Stimulated activated CD4-positive, alpha-beta T cell treated with anti-CD3 and anti-CD28 coated beads, Interleukin-15, amount 100 ng/mL, for 1 hour (primary cell): ENCODE measurements around the gene TCL1B.
"Not testable (repeated sequence)": the region's sequence is repeated elsewhere in the genome, so short reads cannot be mapped to it uniquely, and the experiment has no call there.

Experiments used
- DNase-seq, 2 donors: peaks; one replicate each; pipeline ENCODE4 v3.0.0-alpha.2; 2020; ENCODE audit warnings: low read depth in 1 of 2, low spot score in 1 of 2

TCL1B gene, protein sequence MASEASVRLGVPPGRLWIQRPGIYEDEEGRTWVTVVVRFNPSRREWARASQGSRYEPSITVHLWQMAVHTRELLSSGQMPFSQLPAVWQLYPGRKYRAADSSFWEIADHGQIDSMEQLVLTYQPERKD

DNA sequence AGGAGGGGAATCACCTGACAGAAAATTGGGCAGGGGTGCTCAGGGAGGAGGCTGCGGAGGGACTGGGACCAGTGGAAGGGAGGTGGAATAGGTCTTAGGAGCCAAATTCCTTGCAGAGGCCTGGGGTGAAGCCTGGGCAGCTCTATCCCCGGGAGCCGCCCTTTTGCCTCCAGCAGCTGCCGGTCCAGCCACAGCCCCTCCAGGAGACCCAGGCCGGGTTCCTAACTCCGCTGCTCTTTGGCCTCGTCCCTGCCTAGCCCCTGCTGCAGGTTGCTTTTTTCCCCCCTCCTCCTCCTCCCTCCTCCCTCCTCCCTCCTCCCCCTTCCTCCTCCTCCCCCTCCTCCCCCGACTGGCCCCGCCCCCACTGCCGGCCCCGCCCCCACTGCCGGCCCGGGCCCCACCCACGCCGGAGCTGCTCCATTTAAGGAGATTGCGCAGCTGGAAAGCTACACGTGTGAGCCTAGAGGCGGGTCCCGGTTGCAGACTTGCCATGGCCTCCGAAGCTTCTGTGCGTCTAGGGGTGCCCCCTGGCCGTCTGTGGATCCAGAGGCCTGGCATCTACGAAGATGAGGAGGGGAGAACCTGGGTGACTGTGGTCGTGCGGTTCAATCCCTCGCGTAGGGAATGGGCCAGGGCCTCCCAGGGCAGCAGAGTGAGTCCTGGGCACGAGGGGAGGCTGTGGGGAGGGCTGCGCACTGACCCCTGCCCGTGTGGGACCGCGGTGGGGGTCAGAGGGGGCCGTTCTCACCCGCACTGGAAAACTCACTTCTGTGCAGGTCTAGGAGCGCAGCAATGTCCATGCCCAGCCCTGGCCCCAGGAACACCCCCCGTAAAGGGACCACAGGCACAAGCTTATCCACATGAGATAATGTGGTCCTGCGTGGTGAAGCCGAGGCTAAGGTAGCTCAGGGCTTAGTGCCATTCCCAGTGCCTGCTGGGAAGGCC is at the start of gene TCL1B:
Gene TCL1B (plus strand): TSS at position 449 of the 945 bp plus-strand sequence. CDS start 42 bp downstream, at position 491.
- no peak for DNase-seq

DNA sequence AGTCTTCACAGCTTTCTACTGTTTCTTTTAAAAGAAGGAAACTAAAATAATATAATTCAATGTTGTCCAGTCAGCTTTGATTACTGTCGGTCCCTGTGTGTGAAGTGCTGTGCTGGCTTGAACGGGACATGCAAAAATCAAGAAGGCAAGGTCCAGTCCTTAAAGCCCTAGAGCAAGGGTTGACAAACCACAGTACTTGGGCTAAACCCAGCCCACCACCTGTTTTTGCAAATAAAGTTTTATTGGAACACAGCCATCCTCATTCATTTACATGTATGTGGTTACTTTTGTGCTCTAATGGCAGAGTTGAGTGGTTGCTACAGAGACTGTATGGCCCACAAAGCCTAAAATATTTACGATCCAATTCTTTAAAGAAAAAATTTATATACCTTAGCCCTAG is 41.2 kb upstream of the TCL1B start:
- no peak for DNase-seq

DNA sequence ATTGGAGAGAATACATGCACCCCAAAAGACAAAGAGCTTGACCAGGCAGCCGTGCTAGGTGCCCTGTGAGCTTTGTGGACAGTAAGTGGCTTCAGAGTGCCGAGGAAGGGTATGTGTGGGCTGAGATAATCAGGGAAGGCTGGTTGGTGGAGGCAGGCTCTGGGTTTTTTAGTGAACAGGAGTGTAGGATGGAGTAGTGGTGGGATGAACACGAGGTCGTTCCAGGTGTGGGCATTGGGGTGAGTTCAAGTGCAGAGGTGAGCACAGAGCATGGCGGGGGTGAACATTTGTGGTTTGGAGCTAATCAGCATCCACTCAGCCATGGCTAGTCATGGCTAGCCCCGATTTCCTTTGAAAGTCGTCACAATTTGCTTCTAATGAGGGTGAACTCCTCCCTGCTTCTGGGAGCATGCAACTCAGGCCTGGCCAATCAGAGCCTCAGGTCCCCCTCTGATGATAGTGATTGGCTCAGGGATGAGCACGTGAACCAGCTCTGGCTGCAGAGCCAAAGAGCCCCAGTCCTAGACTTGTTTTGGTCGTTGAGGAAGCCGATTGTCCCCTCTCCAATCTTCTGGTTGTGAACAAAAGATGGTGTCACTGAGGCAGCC is 40.7 kb upstream of the TCL1B start:
- DNase-seq = no peak

DNA sequence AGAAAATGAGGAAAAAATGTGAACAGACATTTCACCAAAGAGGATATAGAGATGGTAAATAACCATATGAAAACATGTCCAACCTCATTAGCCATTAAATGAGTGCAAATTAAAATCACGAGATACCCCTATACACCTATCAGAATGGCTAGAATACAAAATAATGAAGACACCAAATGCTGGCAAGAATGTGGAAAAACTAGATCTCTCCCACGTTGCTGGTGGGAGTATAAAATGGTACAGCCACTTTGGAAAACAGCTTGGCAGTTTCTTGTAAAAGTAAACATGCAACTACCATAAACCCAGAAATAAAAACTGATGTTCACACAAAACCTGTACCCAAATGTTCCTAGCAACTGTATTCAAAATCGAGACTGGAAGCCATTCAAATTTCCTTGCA is 38.3 kb upstream of the TCL1B start:
- no peak for DNase-seq

DNA sequence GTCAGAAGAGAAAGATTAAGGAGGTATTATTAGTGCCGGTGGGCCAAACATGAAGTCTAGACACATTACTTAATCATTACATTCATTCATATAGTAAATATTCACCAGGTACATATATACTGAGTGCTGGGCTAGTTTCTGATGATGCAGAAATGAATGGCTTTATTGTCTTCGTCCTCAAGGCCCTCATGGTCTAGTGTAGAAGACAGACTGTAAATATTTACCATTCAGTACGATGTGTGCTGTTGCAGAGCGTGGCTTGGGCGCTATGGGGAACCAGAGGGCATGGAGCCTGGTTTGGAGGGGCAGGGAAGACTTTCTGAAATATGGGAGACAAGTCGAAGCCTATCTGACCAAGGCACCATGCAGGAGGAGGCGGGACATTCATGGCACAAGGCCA is 37.0 kb upstream of the TCL1B start:
- DNase-seq = no peak

DNA sequence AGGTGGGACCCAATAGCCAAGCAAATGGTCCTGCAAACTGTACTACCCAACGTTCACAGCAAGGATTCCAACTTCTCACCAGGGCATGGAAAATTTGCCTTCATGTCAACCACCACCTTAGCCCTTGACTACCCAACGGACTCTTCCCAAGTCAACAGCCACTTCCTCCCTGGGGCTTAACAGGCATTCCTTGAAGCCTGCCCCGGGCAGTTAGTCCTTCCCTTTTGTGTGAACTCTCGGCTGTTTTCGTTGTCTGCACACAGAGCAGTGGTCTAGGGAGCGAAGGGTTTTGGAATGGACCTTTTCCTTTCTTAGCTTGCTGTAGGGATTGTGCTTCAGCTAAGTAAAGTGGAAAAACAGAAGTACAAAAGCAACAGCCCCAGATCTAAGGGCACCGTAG is 35.2 kb upstream of the TCL1B start:
- DNase-seq = no peak

DNA sequence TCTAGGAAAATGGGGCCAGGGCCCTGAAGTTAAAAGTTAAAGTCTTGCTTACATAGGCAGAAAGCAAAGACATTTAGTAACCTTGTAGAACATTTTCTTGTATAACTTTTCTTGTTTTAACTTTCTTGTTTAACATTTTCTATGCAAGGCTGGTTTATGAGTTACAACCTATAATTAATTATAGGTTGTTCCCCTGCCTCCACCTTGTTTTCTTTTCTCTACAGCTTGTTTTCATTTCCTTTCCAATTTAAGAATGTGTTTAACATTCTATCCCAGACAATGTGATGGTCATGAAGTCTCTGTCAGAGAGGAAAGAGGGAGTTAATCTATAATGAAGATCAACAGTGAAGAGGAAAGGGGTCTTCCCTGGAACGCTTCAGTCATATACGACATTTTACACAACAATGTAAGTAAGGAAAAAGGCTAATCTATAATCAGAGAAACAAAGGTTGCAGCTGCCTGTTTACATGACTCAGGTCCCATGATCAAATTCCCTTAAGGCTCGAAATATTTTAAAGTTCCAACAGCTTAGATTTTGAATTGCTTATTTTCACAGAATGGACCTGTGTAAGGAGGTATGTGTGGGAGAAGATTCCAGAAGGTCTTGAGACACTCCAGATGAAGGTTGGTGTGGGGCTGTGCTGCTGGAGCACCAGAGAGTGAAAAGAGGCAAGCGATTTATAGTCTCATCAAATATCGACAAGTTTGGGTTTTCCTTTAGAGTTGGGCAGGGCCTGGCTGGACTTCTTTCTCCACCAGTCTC is 34.2 kb upstream of the TCL1B start:
- DNase-seq = no peak

DNA sequence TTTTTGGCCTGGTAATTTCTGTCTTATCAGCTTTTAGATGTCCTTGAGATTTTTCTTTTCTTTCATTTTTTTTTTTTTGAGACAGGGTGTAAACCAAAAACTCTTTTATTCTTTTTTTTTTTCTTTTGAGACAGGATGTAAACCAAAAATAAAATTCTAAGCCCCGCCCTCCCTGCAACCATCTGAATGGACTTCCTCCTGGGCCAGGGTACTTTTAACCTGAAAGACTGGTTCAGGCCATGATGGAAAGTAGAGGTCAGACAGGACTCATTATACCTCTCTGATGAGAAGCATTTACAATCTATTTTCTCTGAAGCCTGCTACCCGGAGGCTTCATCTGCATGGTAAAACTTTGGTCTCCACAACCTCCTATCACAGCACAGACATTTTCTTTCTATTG is 33.5 kb upstream of the TCL1B start:
- DNase-seq = no peak

DNA sequence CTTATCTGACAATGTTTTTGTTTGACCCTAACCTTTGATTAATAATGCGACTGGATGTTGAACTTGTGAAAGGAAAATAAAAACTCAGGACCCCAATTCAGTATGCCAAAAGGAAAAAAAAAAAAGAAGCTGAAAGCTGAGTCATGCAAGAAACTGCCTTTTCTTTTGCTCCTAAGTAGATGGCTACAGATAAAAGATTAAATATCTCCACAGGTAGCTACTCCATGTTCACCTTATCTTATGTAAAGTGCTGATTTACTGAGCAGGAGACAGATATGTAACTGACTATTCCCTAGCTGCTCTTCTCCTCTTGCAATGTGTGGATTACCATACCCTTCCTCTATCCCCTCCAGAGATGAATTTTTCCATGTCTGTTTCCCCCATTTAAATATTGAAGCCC is 30.8 kb upstream of the TCL1B start:
- no peak for DNase-seq

DNA sequence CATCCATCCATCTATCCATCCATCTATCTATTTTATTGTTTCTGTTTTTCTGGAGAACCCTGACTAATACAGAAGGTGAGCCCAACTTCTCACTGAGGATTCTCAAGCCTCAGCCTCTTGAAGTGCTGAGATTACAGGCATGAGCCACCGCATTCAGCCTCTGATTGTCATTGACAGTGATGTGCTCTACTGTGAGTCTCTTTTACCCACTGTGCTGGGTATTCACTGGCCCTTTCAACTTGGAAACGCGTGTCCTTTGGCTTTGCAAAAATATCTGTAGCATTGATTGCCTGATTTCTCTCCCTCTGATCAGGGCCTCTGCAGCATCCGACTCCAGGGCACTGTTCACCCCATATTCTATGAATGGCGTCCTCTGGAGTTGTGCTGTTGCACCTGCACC is 29.6 kb upstream of the TCL1B start:
- DNase-seq = no peak

DNA sequence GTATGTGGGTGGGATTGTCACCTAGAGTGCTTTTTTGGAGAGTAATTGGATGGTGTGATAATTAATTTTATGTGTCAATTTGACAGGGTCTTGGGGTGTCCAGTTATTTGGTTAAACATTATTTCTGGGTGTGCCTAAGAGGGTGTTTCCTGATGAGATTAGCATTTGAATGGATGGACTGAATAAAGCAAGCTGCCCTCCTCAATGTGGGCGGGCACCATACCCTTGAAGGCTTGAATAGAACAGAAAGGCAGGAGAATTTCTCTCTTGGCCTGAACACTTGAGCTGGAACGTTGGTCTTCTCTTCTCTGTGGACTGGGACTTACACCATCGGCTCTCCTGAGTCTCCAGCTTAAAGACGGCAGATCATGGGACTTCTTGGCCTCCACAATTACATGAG is 28.8 kb upstream of the TCL1B start:
- DNase-seq = no peak

DNA sequence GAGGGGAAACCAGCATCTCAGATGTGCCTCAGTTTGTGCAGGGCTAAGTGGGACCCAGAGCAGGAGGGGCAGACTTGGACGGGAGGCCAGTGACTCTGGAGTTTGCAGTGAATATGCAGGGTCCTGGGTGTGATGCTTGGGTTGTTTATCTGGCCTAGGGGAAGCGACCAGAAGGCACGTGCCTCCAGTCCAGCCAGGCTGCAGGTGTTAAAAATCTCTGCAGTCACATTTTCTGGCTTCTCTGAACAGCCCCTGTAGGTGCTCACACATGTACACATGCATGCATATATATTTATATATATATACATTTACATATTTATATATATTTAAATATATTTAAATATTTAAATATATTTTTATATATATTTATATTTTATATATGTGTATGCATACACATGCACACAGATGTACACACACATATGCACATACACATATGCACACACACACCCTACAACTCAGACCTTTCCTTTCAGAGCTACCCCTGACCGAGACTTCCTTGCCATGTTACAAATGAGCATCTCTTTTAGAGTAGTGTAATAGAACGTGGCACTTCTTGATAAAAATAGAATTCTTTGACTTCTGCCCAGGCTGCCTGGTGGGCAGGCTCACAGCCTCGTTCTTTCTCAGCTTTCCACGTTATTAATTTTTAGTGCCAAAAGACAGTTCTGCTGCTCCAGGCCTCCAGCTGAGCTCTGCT is 26.8 kb upstream of the TCL1B start:
- DNase-seq = no peak

DNA sequence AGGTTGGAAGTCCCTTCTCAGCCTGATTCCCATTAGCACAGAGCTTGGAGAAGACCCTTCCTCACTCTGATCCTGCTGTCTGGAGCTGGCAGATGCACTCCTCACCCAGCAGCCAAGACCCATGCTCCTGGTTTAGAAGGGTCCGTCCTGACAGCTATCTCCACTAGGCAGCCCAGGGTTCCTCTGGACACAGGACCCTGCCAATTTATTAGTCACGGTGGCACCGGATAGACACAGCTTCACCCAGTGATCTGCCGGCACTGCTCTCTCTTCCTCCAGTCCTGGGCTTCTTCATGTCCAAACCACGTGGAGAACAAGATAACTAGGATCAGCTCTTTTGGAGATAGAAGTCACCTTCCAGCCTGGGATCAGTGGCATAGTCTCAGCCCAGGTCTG is 26.2 kb upstream of the TCL1B start:
- no peak for DNase-seq

DNA sequence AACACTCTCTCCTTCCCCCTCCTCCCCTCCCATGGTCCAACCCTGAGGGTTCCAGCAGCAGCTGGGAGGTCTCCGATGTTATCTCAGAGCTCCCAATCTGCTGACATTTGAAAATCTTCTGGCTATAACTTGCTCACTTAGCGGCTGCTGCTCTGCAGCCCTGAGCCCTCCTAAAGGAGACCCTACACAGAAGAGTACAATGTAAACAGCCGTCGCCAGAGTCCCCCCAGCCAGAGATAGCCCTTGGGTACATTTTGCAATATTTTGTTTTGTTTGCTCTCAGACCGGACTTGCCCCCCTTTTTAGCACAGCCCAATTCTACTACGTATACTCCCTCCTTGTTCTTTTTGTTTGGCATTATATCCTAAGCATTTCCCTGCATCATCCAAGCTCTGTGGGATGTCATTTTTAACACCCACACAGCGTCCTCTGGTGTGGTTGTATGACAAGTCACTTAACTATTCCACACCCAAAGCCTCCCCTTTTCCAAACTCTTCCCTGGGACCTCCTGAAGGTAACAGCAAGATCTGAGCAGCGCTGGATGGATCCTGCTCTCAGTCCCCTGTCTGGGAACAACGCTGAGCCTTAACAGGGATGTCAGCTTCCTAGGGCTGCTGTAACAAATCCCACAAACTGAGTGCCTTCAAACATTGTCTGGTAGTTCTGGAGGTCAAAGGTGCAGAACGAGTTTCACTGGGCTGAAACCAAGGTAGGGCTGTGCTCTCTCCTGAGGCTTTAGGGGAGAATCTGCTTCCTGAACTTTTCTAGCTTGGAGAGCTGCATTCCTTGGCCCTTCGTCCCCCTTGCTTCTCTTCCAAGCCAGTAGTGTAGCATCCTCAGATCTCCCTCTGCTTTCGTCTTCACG is 25.3 kb upstream of the TCL1B start:
- DNase-seq = no peak

DNA sequence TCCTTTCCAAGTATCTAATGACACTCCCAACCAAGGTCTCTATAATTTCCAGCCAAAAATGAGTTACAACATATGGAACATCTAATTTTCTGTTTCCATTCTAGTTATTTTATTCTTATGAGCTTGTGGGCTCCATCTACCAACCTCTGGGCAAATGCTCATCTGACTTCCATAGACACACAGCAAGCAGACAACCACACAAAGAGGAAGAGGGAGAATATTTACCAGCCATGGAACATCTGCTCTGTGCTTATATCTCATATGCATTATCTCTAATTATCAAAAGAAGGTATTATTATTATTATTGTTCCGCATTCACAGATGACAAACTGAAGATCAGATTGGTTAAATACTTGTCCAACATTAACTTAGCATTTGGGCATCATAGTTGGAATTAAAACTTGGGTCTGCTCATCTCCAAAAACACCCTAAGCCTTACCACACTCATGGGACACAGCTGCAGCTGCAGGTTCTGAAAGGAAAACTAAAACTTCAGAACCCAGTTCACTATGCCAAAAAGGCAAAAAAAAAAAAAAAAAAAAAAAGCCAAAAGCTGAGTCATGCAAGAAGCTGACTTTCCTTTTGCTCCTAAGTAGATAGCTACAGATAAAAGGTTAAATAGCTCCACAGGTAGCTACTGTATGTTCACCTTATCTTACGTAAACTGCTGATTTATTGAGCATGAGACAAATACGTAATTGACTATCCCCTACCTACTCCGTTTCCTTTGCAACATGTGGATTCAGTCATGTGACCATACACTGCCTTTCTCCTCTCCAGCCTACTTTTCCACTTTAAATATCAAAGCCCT is 23.6 kb upstream of the TCL1B start:
- no peak for DNase-seq

DNA sequence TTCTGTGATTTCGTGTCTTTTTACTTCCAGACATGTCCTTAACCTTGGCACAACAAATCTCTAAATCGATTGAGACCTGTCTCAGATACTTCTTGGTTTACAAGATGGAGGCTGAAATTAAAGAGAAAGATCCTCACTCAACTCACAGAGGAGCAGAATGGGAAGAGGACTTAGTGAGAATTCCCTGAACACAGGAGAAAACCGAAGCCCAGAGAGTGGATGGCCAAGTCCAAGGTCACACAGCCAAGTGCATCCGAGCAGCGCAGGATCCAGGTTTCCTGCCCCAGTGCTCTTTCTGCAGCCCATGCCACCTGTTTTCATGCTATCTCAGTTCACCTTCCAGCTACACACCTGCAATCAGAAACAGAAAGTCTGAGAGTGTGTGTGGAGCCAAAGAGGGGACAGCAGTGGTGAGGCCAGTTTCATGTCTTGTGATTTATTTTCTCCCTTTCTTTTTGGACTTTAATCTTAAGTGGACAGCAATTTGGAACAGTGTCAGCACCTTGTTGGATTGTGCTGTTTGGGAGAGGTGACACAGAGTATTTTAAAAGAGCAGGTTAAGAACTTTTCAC is 22.9 kb upstream of the TCL1B start:
- DNase-seq = no peak

DNA sequence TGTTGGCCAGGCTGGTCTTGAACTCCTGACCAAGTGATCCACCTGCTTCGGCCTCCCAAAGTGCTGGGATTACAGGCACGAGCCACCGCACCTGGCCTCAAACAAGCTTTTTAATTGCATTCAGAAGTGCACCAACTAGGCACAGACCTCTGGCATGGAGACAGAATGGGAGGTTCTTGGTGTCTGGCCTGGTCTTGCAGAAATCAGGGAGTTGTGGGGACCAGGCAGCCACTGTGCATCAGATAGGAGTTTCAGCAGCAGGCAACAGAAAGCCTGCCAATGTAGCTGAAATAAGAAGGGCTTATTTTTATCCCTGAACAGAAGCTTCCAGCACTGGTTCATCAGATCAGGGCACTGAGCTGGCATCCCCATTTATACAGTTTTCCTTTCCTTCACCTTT is 22.2 kb upstream of the TCL1B start:
- DNase-seq = no peak

DNA sequence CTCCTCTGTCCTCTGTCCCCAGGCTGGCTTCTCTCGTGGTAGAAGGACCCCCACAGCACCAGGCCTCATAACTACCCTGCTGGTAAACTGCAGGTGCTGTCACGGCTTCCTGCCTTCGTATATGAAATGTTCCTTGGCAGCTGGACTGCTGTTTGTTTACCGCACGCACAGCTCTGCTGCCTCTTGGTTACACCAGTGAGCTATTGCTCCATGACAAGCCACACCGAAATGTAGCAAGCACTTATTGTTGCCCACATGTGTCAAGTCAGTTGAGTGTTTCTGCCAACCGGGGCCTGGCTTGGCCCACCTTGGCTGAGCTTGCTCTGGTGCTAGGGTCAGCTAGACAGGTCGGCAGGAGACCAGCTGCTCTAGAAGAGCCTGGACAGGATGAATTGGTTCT is 21.7 kb upstream of the TCL1B start:
- no peak for DNase-seq

DNA sequence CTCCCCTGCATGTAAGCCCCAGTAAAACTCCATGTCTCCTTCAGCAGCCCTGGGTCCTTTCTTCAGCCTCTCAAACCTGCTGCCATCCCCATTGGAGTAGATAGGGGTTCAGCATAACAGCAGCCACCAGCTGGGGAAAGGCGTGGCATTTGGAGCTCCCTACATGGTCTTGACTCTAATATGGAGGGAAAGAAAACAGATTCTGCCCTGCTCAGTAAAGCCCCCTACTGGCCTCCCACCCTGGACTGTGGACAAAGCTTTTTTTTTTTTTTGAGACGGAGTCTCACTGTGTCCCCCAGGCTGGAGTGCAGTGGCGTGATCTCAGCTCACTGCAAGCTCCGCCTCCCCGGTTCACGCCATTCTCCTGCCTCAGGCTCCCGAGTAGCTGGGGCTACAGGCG is 20.7 kb upstream of the TCL1B start:
- not testable (repeated sequence) for DNase-seq
